Endothelial cell (in vitro differentiated cells): ENCODE data around the gene SLC24A2. TPM values are rescaled to one million over a fixed set of nuclear protein-coding genes. Genes with fewer than 3 reads are reported as not detected.

ENCODE experiments used
- DNase-seq: peaks from one replicate; pipeline ENCODE4 v3.0.0; 2021; ENCODE audit warnings: low spot score
- H3K27ac Mint-ChIP-seq: one replicate; pipeline ENCODE4 v1.8.0; 2021; ENCODE audit warnings: mixed read lengths, inconsistent platforms; ENCODE audit not compliant: unreplicated experiment
- H3K27me3 Mint-ChIP-seq: one replicate; pipeline ENCODE4 v1.8.0; 2021; ENCODE audit warnings: mild to moderate bottlenecking, moderate library complexity, mixed read lengths, inconsistent platforms; ENCODE audit not compliant: unreplicated experiment
- H3K36me3 Mint-ChIP-seq: one replicate; pipeline ENCODE4 v1.8.0; 2021; ENCODE audit warnings: mild to moderate bottlenecking, low read depth, mixed read lengths, inconsistent platforms; ENCODE audit not compliant: unreplicated experiment
- H3K4me1 Mint-ChIP-seq: one replicate; pipeline ENCODE4 v1.8.0; 2021; ENCODE audit warnings: mild to moderate bottlenecking, mixed read lengths, inconsistent platforms; ENCODE audit not compliant: unreplicated experiment
- H3K4me3 Mint-ChIP-seq: one replicate; pipeline ENCODE4 v1.8.0; 2021; ENCODE audit warnings: mild to moderate bottlenecking, mixed read lengths, inconsistent platforms; ENCODE audit not compliant: unreplicated experiment
- H3K9me3 Mint-ChIP-seq: one replicate; pipeline ENCODE4 v1.8.0; 2021; ENCODE audit warnings: mixed read lengths, inconsistent platforms; ENCODE audit not compliant: unreplicated experiment
- total RNA-seq: library from RNA; stranded (reverse); fragmentation: NEBNext Ultra II Directional; extraction: Animal tissue kit (Norgen Biotek cat#: 25700); gene quantifications from one replicate; pipeline ENCODE4 v1.2.1, GENCODE V29; 2021; ENCODE audit not compliant: unreplicated experiment
- TF ChIP-seq, protein P1 (sequence below): fragments of 200-600 bp; sonication (generic); IDR thresholded peaks from one replicate; pipeline ENCODE4 v1.5.0; 2021; ENCODE audit warnings: antibody characterized with exemption; ENCODE audit not compliant: unreplicated experiment

SLC24A2 gene
- total RNA-seq, 1 donor from 2014 or later, result 0.10 TPM

DNA sequence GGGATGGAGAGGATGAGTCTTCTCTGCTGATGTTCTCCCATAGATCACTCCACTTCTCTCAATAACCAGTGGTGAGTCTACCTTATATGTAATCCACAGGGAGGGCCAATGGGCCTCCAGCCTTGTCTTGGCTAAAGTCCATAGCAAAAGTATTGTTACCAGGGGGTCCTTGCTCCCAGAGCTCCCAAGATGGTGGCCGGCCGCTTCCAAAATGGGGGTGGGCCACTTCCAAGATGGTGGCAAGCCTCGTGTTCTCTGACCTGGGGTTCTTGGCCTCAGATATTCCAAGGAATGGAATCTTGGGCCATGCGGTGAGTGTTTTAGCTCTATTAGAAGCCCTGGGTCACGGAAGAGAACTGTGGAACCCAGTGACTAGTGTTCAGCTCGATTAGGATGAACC is 12.0 kb upstream of the SLC24A2 start:
- Mint-ChIP-seq H3K36me3 (no peaks in the 10 kb centered on the region), H3K27me3 (no peaks in the 10 kb centered on the region), H3K9me3 (no peaks in the 10 kb centered on the region), H3K4me3 (no peak overlapping the region), H3K27ac (no peak overlapping the region), H3K4me1 (no peaks in the 10 kb centered on the region)
- TF ChIP-seq, protein P1, sequence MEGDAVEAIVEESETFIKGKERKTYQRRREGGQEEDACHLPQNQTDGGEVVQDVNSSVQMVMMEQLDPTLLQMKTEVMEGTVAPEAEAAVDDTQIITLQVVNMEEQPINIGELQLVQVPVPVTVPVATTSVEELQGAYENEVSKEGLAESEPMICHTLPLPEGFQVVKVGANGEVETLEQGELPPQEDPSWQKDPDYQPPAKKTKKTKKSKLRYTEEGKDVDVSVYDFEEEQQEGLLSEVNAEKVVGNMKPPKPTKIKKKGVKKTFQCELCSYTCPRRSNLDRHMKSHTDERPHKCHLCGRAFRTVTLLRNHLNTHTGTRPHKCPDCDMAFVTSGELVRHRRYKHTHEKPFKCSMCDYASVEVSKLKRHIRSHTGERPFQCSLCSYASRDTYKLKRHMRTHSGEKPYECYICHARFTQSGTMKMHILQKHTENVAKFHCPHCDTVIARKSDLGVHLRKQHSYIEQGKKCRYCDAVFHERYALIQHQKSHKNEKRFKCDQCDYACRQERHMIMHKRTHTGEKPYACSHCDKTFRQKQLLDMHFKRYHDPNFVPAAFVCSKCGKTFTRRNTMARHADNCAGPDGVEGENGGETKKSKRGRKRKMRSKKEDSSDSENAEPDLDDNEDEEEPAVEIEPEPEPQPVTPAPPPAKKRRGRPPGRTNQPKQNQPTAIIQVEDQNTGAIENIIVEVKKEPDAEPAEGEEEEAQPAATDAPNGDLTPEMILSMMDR, result no peak
- no peak for DNase-seq

DNA sequence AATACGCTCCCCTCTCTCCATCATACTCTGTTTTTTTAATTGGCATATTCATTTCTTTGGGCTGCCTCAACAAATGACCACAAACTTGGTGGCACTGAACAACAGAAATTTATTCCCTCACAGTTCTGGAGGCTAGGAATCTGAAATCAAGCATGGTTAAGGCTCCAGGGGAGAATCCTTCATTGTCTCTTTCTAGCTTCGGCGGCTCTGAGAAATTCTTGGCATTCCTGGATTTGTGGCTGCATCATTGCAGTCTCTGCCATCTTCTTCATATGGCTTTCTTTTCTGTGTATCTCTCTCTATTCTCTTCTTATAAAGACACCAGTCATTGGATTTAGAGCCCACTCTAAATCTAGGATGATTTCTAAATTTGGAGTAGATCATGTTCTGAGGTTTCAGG is 10.9 kb upstream of the SLC24A2 start:
- no peaks in the 10 kb centered on the region for H3K9me3 Mint-ChIP-seq
- no peak overlapping the region for H3K27ac Mint-ChIP-seq
- H3K4me1 Mint-ChIP-seq, result no peaks in the 10 kb centered on the region
- no peak overlapping the region for H3K4me3 Mint-ChIP-seq
- TF ChIP-seq, protein P1, result no peak
- DNase-seq, result no peak
- H3K36me3 Mint-ChIP-seq, result no peaks in the 10 kb centered on the region
- H3K27me3 Mint-ChIP-seq, result no peaks in the 10 kb centered on the region

DNA sequence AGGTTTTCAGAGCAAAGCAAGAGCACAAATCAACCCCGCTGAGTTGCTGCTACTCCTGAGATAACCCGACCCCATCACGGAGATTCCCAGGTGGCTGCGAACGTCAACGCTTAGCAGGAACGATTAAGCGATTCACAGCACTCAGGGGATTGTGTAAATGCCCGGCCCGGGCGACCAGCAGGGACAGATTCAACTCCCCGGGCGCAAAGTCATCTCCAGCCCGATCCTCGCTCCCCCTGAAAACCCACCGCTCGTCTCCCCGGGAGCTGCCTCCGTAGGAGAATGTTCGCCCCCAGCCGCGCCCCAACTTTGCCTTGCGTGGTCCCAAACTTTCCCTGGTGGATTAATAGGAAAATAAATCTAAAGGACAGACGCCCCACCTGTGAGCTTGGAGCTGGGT is 685 bp downstream of the SLC24A2 start:
- TF ChIP-seq, protein P1, result no peak
- Mint-ChIP-seq H3K4me1 (peaks cover 5% of the 10 kb centered on the region), H3K4me3 (peak overlapping the region; percentile 81), H3K27me3 (peaks cover 6% of the 10 kb centered on the region), H3K36me3 (no peaks in the 10 kb centered on the region), H3K9me3 (no peaks in the 10 kb centered on the region), H3K27ac (no peak overlapping the region)
- DNase-seq, result peak; percentile 27

DNA sequence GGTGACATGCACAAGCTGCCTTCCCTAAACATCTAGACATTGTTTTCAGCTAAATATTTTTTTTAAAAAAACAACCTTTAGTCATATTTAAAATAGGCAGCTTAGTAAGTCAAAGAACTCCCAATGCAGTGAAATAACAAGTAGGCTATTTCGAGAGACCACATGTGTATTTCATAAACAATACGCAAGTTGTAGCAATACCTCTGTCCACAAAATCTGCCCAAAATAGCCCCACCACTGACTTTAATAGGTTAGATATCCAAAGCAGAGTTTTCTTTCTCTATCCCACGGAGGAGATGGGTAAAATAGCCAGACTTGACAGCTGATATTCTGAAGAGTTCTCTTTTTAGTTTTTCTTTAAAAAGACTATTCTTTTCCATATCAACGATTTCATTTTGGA is 1.2 kb downstream of the SLC24A2 start:
- no peak overlapping the region for H3K27ac Mint-ChIP-seq
- peak overlapping the region; percentile 81 for H3K4me3 Mint-ChIP-seq
- DNase-seq, result no peak
- no peaks in the 10 kb centered on the region for H3K36me3 Mint-ChIP-seq
- TF ChIP-seq, protein P1, result no peak
- peaks cover 6% of the 10 kb centered on the region for H3K27me3 Mint-ChIP-seq
- H3K9me3 Mint-ChIP-seq, result no peaks in the 10 kb centered on the region
- H3K4me1 Mint-ChIP-seq, result peaks cover 5% of the 10 kb centered on the region

DNA sequence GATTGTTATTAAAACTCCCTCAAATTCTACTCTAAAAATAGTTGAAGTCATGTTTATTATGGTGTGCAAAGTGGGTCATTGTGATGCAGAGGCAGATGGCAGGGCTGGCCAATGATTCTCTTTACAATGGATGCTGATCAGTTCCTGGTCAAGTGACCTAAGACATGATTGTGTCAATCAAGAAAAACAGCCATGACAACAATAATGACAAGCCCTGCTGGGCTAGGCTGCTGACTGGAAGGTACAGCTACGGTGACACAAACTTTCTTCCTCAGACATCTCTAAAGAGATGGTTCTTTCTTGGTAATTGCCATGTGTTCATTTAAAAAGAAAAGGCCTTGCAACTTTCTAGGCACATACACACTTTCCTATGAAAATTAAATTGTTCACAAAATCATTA is 3.6 kb downstream of the SLC24A2 start:
- DNase-seq, result no peak
- Mint-ChIP-seq H3K36me3 (no peaks in the 10 kb centered on the region), H3K27ac (no peak overlapping the region), H3K4me3 (no peak overlapping the region), H3K27me3 (peaks cover 6% of the 10 kb centered on the region), H3K9me3 (no peaks in the 10 kb centered on the region), H3K4me1 (peaks cover 5% of the 10 kb centered on the region)
- TF ChIP-seq, protein P1, result no peak
